GM12891 (cell line): ENCODE results near the gene GRIFIN.

Experiments used
- DNase-seq: peaks from one replicate; pipeline ENCODE4 v3.0.0; 2011; ENCODE audit warnings: low spot score; ENCODE audit not compliant: insufficient read length
- FAIRE-seq: peaks from 2 replicates; lab custom pipeline; 2011; peaks lifted over from hg19 to GRCh38; lab: Jason Lieb, UNC
- PAX5 ChIP-seq: IDR thresholded peaks from 2 replicates; pipeline ENCODE4 v1.6.1; 2011; ENCODE audit warnings: low read length, moderate library complexity, mild to moderate bottlenecking; ENCODE audit not compliant: insufficient read depth, severe bottlenecking
- POLR2A ChIP-seq: IDR thresholded peaks from 2 replicates; pipeline ENCODE4 v1.6.1; 2011; ENCODE audit warnings: low read depth, low read length, control low read depth
- POLR2AphosphoS5 ChIP-seq: IDR thresholded peaks from 2 replicates; pipeline ENCODE4 v1.6.1; 2011; ENCODE audit warnings: low read depth, low read length, control low read depth
- POU2F2 ChIP-seq: IDR thresholded peaks from 2 replicates; pipeline ENCODE4 v1.6.1; 2011; ENCODE audit warnings: low read depth, mild to moderate bottlenecking, control low read depth, low read length, moderate library complexity
- SPI1 ChIP-seq: IDR thresholded peaks from 2 replicates; pipeline ENCODE4 v1.6.1; 2011; ENCODE audit warnings: low read depth, low read length, control low read depth
- TAF1 ChIP-seq: IDR thresholded peaks from 2 replicates; pipeline ENCODE4 v1.6.1; 2011; ENCODE audit warnings: low read depth, low read length, control low read depth

The GRIFIN gene

DNA sequence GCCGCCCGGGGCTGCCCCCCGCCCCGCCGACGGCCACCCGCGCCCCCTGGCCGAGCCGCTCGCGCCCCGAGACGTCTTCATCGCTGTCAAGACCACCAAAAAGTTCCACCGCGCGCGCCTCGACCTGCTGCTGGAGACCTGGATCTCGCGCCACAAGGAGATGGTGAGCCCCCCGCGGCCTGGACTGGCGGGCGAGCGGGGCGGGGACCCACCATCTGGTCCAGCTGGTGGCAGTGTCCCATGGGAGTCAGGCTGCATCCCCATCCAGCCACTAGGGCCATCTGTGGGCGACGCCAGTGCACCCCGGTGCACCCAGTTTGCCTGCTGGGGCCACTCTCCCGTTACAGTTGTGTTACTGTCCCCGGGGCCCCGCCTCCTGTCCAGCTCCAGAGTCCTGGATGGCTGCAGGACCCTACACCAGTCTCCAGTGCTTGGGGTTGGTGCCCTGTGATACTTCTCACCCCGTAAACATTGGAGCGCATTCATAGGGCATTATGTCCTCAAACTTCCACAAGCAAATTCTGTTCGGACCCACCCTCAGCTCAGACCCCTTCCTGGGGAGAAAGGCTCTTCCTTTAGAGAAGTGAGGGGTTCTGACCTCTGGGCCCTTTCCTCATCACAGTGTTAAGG, 44.0 kb upstream of the GRIFIN start:
- FAIRE-seq (peak; percentile 62), DNase-seq (no peak)
- TF ChIP-seq POLR2AphosphoS5 (no peak), PAX5 (no peak), POLR2A (no peak), TAF1 (no peak), POU2F2 (no peak), SPI1 (no peak)

- peak; percentile 94 for FAIRE-seq
- TF ChIP-seq PAX5 (no peak), SPI1 (no peak), POU2F2 (no peak), TAF1 (no peak), POLR2A (no peak), POLR2AphosphoS5 (no peak)
- DNase-seq, result peak; percentile 100
Observed at GRCh38 chr7:2519119-2519930, 43.1 kb upstream of the GRIFIN start, which contains the start of gene LFNG. TSS of gene LFNG (plus strand) at chr7:2519774. CDS start at chr7:2519862, 88 bp downstream.

- TF ChIP-seq POU2F2 (no peak), TAF1 (no peak), SPI1 (no peak), POLR2A (no peak), PAX5 (no peak), POLR2AphosphoS5 (no peak)
- DNase-seq (no peak), FAIRE-seq (no peak)
Observed at GRCh38 chr7:2518737-2519118, 42.5 kb upstream of the GRIFIN start.

DNA sequence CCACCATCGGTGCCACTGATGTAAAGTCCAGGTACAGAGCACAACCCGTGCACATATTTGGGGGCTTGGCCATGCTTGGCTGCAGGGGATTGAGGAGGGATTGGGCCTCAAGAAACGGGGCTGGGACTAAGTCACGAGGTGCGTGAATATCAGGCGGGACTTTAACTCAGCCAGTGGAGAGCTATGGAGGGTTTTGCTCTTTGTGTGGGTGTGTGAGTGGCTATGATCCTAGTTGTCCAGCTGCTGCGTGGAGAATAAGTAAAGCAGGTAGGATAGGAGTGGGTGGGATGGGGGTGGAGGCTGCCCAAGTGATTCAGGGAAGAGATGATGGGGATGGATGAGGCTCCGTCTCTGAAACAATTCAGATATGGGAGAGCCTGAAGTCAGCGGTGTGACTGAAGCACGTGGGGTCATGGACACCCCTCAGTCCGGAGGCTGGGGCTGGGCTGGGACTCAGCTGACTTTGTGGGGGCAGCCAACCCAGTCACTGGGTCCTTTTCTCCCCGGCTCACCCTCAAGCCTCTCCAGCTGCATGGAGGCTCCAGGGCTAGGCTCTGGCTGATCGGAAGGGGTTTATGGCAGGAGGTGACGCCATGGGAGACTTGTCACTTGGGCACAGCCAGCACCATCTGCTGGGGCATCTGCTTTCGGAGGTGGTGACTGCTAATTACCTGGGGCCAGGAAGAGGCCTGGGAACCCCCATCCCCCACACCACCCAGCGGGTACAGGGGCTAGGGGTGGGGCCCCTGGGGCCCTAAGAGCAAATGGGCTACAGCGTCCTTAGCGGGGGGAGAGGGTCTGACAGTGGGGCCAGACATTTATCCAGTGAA, 41.7 kb upstream of the GRIFIN start:
- FAIRE-seq (no peak), DNase-seq (no peak)
- TF ChIP-seq PAX5, result no peak
- TF ChIP-seq POLR2A, result no peak
- TF ChIP-seq TAF1, result no peak
- no peak for TF ChIP-seq SPI1
- no peak for TF ChIP-seq POU2F2
- TF ChIP-seq POLR2AphosphoS5, result no peak

DNA sequence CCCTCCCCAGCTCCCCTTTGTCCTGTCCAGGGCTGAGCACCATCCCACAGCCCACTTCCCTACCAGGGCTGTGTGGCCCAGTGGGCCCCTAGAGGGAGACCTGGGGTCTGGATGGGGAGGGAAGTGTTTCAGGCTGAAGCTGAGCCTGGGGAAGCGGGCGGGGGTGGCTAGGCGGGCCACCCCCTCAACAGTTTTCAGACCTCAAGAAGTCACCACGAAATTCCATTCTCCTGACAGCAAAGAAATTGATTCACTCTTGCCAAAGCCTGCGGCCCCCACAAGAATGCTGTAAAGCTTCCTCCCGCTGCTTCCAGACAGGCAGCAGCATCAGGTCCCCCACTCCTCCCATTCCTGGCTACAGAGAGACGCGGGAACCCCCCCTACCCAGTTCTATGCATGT, 40.8 kb upstream of the GRIFIN start:
- FAIRE-seq, result no peak
- DNase-seq, result no peak

DNA sequence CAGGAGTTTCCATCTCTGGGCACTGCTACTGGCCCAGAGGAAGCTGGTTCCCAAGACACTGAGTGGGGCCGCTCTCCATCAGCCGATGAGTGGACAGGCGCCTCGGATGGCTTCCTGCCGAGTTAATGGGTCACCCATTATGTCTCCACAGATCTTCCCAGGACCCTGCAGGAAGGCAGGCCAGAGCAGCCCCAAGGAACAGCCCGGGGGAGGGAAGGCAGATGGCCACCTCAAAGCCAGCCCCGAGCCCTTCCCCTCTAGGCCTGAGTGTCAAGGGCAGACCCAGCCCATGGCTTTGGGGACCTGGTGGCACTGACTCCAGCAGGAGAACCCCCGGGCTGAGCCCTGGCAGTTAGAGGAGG, 40.0 kb upstream of the GRIFIN start:
- TF ChIP-seq TAF1 (no peak), PAX5 (no peak), POLR2AphosphoS5 (no peak), POLR2A (no peak), SPI1 (no peak), POU2F2 (no peak)
- FAIRE-seq (no peak), DNase-seq (no peak)

More for the DNA sequence above, 40.8 kb upstream of the GRIFIN start:
- TF ChIP-seq POLR2AphosphoS5 (no peak), PAX5 (no peak), TAF1 (no peak), SPI1 (no peak), POU2F2 (no peak), POLR2A (no peak)

GRCh38 chr7:2515424-2516193, 39.4 kb upstream of the GRIFIN start:
- DNase-seq, result no peak
- FAIRE-seq, result no peak
- TF ChIP-seq POLR2AphosphoS5 (no peak), POLR2A (no peak), POU2F2 (no peak), SPI1 (no peak), TAF1 (no peak), PAX5 (no peak)

- no peak for TF ChIP-seq POLR2A
- TF ChIP-seq POU2F2, result no peak
- no peak for TF ChIP-seq SPI1
- TF ChIP-seq TAF1, result no peak
- TF ChIP-seq POLR2AphosphoS5, result no peak
- no peak for TF ChIP-seq PAX5
- FAIRE-seq (peak; percentile 77), DNase-seq (no peak)
Observed at GRCh38 chr7:2514473-2515423, 38.5 kb upstream of the GRIFIN start.
